HEK293 (cell line): ENCODE data around the gene PTP4A2.
A peak's percentile ranks its signal among the peaks of the same experiment; 100 is the strongest.

Source experiments
- CTCF ChIA-PET: fragments of 350-600 bp; formaldehyde crosslinking; extraction: SDS; loops from one replicate; lab custom pipeline; 2021; ENCODE audit warnings: antibody characterized with exemption; lab: Yijun Ruan, JAX
- POLR2A ChIA-PET: fragments of 300-600 bp; formaldehyde crosslinking; extraction: SDS; loops from one replicate; lab custom pipeline; 2020; ENCODE audit warnings: antibody characterized with exemption, inconsistent platforms; lab: Yijun Ruan, JAX
- H3K27ac ChIP-seq: fragments of 200-500 bp; sonication (Bioruptor generic); 2 replicates; pipeline ENCODE4 v1.5.1; 2014; ENCODE audit warnings: low read depth, low read length, control low read depth, inconsistent platforms; ENCODE audit errors: extremely low read depth
- H3K36me3 ChIP-seq, 2 experiments: fragments of 200-500 bp in 1 of 2; sonication (Bioruptor generic) in 1 of 2; 1 replicate in 1 of 2; 2 replicates in 1 of 2; pipeline ENCODE4 v1.5.1; 2014 to 2017; ENCODE audit warnings: inconsistent platforms in 2 of 2, low read length in 2 of 2; ENCODE audit not compliant: control insufficient read depth in 2 of 2, insufficient read depth in 1 of 2
- H3K4me1 ChIP-seq: fragments of 200-500 bp; sonication (Bioruptor generic); 2 replicates; pipeline ENCODE4 v1.5.1; 2014; ENCODE audit warnings: mild to moderate bottlenecking, low read length, inconsistent platforms; ENCODE audit not compliant: control insufficient read depth, insufficient read depth
- H3K4me3 ChIP-seq: 2 replicates; pipeline ENCODE4 v1.5.1; 2011; ENCODE audit warnings: low read depth, mild to moderate bottlenecking, control low read depth, low read length, moderate library complexity
- H3K9me3 ChIP-seq: fragments of 200-500 bp; sonication (Bioruptor generic); 2 replicates; pipeline ENCODE4 v1.5.1; 2014; ENCODE audit warnings: low read depth, low read length, inconsistent platforms; ENCODE audit not compliant: control insufficient read depth, insufficient read depth
- FEZF1 ChIP-seq: fragments of 450-650 bp; formaldehyde crosslinking; IDR thresholded peaks from 2 replicates; pipeline ENCODE4 v1.5.1; 2016; ENCODE audit warnings: missing biosample characterization, missing genetic modification characterization
- GFI1B ChIP-seq: fragments of 450-650 bp; formaldehyde crosslinking; IDR thresholded peaks from 2 replicates; pipeline ENCODE4 v1.5.1; 2016; ENCODE audit warnings: missing biosample characterization, missing genetic modification characterization
- IKZF3 ChIP-seq: fragments of 450-650 bp; IDR thresholded peaks from 2 replicates; pipeline ENCODE4 v1.5.0; 2018; ENCODE audit warnings: missing biosample characterization, mild to moderate bottlenecking, missing genetic modification characterization, moderate library complexity
- KLF8 ChIP-seq: fragments of 450-650 bp; formaldehyde crosslinking; IDR thresholded peaks from 2 replicates; pipeline ENCODE4 v1.5.1; 2016; ENCODE audit warnings: missing biosample characterization, missing genetic modification characterization
- PRDM1 ChIP-seq: fragments of 450-650 bp; formaldehyde crosslinking; IDR thresholded peaks from 2 replicates; pipeline ENCODE4; 2016; ENCODE audit warnings: missing biosample characterization, missing genetic modification characterization
- RBAK ChIP-seq: fragments of 450-650 bp; formaldehyde crosslinking; IDR thresholded peaks from 2 replicates; pipeline ENCODE4 v1.5.1; 2016; ENCODE audit warnings: missing biosample characterization, missing genetic modification characterization
- SP3 ChIP-seq: fragments of 450-650 bp; formaldehyde crosslinking; IDR thresholded peaks from 2 replicates; pipeline ENCODE4 v1.5.1; 2016; ENCODE audit warnings: missing biosample characterization, missing genetic modification characterization
- TRIM28 ChIP-seq: IDR thresholded peaks from 2 replicates; pipeline ENCODE4 v1.6.1; 2011; ENCODE audit warnings: low read length, control low read depth, borderline replicate concordance
- ZBTB1 ChIP-seq: fragments of 450-650 bp; formaldehyde crosslinking; IDR thresholded peaks from 2 replicates; pipeline ENCODE4 v1.5.1; 2016; ENCODE audit warnings: missing biosample characterization, missing genetic modification characterization
- ZNF132 ChIP-seq: fragments of 450-650 bp; formaldehyde crosslinking; IDR thresholded peaks from 2 replicates; pipeline ENCODE4 v1.5.1; 2017; ENCODE audit warnings: missing biosample characterization, missing genetic modification characterization, borderline replicate concordance
- ZNF23 ChIP-seq: fragments of 450-650 bp; formaldehyde crosslinking; IDR thresholded peaks from 2 replicates; pipeline ENCODE4 v1.5.1; 2016; ENCODE audit warnings: missing biosample characterization, missing genetic modification characterization, borderline replicate concordance
- ZNF350 ChIP-seq: fragments of 450-650 bp; formaldehyde crosslinking; IDR thresholded peaks from 2 replicates; pipeline ENCODE4 v1.5.0; 2017; ENCODE audit warnings: missing biosample characterization, mild to moderate bottlenecking, missing genetic modification characterization
- ZSCAN30 ChIP-seq: fragments of 450-650 bp; IDR thresholded peaks from 2 replicates; pipeline ENCODE4 v1.5.1; 2018; ENCODE audit warnings: missing biosample characterization, mild to moderate bottlenecking, missing genetic modification characterization, moderate library complexity
- TF ChIP-seq, protein P1 (sequence below): fragments of 450-650 bp; formaldehyde crosslinking; IDR thresholded peaks from 2 replicates; pipeline ENCODE4 v1.5.1; 2016; ENCODE audit warnings: missing biosample characterization, missing genetic modification characterization
- TF ChIP-seq, protein P2 (sequence below): fragments of 450-650 bp; formaldehyde crosslinking; IDR thresholded peaks from 2 replicates; pipeline ENCODE4 v1.5.1; 2017; ENCODE audit warnings: missing biosample characterization, missing genetic modification characterization
- TF ChIP-seq, protein P3 (sequence below): fragments of 450-650 bp; formaldehyde crosslinking; IDR thresholded peaks from 2 replicates; pipeline ENCODE4 v1.5.1; 2017; ENCODE audit warnings: missing biosample characterization, missing genetic modification characterization
- TF ChIP-seq, protein P4 (sequence below): fragments of 450-650 bp; formaldehyde crosslinking; IDR thresholded peaks from 2 replicates; pipeline ENCODE4 v1.5.1; 2017; ENCODE audit warnings: missing biosample characterization, missing genetic modification characterization
- TF ChIP-seq, protein P5 (sequence below): IDR thresholded peaks from 2 replicates; pipeline ENCODE4 v1.6.1; 2011; ENCODE audit warnings: mild to moderate bottlenecking, low read depth, low read length, borderline replicate concordance
- TF ChIP-seq, protein P6 (sequence below): fragments of 450-650 bp; formaldehyde crosslinking; IDR thresholded peaks from 2 replicates; pipeline ENCODE4 v1.5.1; 2017; ENCODE audit warnings: missing biosample characterization, missing genetic modification characterization
- TF ChIP-seq, protein P7 (sequence below): fragments of 450-650 bp; formaldehyde crosslinking; IDR thresholded peaks from 2 replicates; pipeline ENCODE4 v1.5.1; 2016; ENCODE audit warnings: missing biosample characterization, missing genetic modification characterization, borderline replicate concordance

The PTP4A2 gene

DNA sequence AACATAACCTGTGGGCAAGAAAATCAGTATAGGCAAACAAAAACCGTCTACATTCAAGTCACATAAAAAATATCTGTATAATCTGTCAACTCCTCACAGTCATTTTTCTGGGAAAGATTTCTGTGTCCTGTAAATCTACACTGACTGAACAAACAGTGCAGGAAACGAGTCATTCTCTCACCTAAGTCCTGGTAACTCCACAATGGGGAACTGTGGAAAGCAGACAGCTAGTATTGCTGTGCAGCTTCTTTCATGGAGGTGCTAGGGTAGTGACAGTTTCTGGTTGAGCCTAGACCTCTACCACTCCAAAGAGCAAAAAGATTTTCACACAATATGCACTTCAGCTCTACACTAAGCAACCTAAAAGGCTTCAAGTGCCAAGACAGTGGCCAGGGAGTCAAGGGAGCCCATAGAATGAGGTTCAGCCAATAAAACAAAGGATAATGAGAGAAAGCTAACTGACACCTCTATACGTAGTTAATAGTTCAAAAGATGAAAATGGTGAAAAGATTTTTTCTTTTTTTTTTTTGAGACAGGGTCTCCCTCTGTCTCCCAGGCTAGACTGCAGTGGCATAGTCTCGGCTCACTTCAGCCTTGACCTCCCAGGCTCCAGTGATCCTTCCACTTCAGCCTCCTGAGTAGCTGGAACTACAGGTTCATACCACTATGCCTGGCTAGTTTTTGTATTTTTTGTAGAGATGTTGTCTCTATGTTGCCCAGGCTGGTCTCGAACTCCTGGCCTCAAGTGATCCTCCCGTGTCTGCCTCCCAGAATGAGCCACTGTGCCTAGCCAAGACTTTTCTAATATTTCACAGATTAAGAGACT, 5.5 kb downstream of the PTP4A2 start:
- ChIA-PET POLR2A (interaction anchor here (0.7 to 0.8 kb wide), 2 partner anchors 12 to 82 kb away, joined by 3 to 4 read pairs; no protein-coding TSS in a partner anchor), CTCF (interaction anchor here (0.7 to 3.3 kb wide), 2 partner anchors 31 to 79 kb away, joined by 3 to 24 read pairs; no protein-coding TSS in a partner anchor)
- Histone ChIP-seq H3K4me3 (no peak overlapping the region), H3K27ac (peak overlapping the region; percentile 59), H3K36me3 (no peaks in the 10 kb centered on the region), H3K4me1 (peaks cover 56% of the 10 kb centered on the region), H3K9me3 (no peaks in the 10 kb centered on the region)
- TF ChIP-seq, protein P1, sequence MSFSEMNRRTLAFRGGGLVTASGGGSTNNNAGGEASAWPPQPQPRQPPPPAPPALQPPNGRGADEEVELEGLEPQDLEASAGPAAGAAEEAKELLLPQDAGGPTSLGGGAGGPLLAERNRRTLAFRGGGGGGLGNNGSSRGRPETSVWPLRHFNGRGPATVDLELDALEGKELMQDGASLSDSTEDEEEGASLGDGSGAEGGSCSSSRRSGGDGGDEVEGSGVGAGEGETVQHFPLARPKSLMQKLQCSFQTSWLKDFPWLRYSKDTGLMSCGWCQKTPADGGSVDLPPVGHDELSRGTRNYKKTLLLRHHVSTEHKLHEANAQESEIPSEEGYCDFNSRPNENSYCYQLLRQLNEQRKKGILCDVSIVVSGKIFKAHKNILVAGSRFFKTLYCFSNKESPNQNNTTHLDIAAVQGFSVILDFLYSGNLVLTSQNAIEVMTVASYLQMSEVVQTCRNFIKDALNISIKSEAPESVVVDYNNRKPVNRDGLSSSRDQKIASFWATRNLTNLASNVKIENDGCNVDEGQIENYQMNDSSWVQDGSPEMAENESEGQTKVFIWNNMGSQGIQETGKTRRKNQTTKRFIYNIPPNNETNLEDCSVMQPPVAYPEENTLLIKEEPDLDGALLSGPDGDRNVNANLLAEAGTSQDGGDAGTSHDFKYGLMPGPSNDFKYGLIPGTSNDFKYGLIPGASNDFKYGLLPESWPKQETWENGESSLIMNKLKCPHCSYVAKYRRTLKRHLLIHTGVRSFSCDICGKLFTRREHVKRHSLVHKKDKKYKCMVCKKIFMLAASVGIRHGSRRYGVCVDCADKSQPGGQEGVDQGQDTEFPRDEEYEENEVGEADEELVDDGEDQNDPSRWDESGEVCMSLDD: no peak
- TF ChIP-seq, protein P2, sequence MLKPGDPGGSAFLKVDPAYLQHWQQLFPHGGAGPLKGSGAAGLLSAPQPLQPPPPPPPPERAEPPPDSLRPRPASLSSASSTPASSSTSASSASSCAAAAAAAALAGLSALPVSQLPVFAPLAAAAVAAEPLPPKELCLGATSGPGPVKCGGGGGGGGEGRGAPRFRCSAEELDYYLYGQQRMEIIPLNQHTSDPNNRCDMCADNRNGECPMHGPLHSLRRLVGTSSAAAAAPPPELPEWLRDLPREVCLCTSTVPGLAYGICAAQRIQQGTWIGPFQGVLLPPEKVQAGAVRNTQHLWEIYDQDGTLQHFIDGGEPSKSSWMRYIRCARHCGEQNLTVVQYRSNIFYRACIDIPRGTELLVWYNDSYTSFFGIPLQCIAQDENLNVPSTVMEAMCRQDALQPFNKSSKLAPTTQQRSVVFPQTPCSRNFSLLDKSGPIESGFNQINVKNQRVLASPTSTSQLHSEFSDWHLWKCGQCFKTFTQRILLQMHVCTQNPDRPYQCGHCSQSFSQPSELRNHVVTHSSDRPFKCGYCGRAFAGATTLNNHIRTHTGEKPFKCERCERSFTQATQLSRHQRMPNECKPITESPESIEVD (tag by site-specific recombination): peak; percentile 99
- no peak for TF ChIP-seq KLF8
- TF ChIP-seq, protein P3, sequence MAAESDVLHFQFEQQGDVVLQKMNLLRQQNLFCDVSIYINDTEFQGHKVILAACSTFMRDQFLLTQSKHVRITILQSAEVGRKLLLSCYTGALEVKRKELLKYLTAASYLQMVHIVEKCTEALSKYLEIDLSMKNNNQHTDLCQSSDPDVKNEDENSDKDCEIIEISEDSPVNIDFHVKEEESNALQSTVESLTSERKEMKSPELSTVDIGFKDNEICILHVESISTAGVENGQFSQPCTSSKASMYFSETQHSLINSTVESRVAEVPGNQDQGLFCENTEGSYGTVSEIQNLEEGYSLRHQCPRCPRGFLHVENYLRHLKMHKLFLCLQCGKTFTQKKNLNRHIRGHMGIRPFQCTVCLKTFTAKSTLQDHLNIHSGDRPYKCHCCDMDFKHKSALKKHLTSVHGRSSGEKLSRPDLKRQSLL (tag by site-specific recombination): 0 out of 2 replicates have a peak, but pooled peaks have one; percentile 8
- TF ChIP-seq, protein P4, sequence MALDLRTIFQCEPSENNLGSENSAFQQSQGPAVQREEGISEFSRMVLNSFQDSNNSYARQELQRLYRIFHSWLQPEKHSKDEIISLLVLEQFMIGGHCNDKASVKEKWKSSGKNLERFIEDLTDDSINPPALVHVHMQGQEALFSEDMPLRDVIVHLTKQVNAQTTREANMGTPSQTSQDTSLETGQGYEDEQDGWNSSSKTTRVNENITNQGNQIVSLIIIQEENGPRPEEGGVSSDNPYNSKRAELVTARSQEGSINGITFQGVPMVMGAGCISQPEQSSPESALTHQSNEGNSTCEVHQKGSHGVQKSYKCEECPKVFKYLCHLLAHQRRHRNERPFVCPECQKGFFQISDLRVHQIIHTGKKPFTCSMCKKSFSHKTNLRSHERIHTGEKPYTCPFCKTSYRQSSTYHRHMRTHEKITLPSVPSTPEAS (tag by site-specific recombination): no peak
- TF ChIP-seq FEZF1 (tag by site-specific recombination): peak; percentile 22; the same call in 1 of the 2 replicates
- TF ChIP-seq, protein P5, sequence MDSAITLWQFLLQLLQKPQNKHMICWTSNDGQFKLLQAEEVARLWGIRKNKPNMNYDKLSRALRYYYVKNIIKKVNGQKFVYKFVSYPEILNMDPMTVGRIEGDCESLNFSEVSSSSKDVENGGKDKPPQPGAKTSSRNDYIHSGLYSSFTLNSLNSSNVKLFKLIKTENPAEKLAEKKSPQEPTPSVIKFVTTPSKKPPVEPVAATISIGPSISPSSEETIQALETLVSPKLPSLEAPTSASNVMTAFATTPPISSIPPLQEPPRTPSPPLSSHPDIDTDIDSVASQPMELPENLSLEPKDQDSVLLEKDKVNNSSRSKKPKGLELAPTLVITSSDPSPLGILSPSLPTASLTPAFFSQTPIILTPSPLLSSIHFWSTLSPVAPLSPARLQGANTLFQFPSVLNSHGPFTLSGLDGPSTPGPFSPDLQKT: no peak
- TF ChIP-seq, protein P6, sequence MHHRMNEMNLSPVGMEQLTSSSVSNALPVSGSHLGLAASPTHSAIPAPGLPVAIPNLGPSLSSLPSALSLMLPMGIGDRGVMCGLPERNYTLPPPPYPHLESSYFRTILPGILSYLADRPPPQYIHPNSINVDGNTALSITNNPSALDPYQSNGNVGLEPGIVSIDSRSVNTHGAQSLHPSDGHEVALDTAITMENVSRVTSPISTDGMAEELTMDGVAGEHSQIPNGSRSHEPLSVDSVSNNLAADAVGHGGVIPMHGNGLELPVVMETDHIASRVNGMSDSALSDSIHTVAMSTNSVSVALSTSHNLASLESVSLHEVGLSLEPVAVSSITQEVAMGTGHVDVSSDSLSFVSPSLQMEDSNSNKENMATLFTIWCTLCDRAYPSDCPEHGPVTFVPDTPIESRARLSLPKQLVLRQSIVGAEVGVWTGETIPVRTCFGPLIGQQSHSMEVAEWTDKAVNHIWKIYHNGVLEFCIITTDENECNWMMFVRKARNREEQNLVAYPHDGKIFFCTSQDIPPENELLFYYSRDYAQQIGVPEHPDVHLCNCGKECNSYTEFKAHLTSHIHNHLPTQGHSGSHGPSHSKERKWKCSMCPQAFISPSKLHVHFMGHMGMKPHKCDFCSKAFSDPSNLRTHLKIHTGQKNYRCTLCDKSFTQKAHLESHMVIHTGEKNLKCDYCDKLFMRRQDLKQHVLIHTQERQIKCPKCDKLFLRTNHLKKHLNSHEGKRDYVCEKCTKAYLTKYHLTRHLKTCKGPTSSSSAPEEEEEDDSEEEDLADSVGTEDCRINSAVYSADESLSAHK (tag by site-specific recombination): peak; percentile 89
- peak; percentile 51; the same call in 1 of the 2 replicates for TF ChIP-seq TRIM28
- TF ChIP-seq PRDM1 (tag by site-specific recombination): peak; percentile 40; the same call in 1 of the 2 replicates
- TF ChIP-seq, protein P7, sequence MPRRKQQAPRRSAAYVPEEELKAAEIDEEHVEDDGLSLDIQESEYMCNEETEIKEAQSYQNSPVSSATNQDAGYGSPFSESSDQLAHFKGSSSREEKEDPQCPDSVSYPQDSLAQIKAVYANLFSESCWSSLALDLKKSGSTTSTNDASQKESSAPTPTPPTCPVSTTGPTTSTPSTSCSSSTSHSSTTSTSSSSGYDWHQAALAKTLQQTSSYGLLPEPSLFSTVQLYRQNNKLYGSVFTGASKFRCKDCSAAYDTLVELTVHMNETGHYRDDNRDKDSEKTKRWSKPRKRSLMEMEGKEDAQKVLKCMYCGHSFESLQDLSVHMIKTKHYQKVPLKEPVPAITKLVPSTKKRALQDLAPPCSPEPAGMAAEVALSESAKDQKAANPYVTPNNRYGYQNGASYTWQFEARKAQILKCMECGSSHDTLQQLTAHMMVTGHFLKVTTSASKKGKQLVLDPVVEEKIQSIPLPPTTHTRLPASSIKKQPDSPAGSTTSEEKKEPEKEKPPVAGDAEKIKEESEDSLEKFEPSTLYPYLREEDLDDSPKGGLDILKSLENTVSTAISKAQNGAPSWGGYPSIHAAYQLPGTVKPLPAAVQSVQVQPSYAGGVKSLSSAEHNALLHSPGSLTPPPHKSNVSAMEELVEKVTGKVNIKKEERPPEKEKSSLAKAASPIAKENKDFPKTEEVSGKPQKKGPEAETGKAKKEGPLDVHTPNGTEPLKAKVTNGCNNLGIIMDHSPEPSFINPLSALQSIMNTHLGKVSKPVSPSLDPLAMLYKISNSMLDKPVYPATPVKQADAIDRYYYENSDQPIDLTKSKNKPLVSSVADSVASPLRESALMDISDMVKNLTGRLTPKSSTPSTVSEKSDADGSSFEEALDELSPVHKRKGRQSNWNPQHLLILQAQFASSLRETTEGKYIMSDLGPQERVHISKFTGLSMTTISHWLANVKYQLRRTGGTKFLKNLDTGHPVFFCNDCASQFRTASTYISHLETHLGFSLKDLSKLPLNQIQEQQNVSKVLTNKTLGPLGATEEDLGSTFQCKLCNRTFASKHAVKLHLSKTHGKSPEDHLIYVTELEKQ (tag by site-specific recombination): 0 out of 2 replicates have a peak, but pooled peaks have one; percentile 42
- TF ChIP-seq ZNF350: no peak
- TF ChIP-seq RBAK (tag by site-specific recombination): no peak
- 0 out of 2 replicates have a peak, but pooled peaks have one; percentile 23 for TF ChIP-seq ZBTB1 (tag by site-specific recombination)
- TF ChIP-seq GFI1B (tag by site-specific recombination): peak; percentile 97
- TF ChIP-seq ZNF23 (tag by site-specific recombination): no peak
- no peak for TF ChIP-seq ZNF132 (tag by site-specific recombination)
- no peak for TF ChIP-seq SP3 (tag by site-specific recombination)
- peak; percentile 65; the same call in 1 of the 2 replicates for TF ChIP-seq IKZF3 (tag by site-specific recombination)
- TF ChIP-seq ZSCAN30 (tag by site-specific recombination): peak; percentile 78
